Measurements from ENCODE around the gene LTB4R2.

DNA sequence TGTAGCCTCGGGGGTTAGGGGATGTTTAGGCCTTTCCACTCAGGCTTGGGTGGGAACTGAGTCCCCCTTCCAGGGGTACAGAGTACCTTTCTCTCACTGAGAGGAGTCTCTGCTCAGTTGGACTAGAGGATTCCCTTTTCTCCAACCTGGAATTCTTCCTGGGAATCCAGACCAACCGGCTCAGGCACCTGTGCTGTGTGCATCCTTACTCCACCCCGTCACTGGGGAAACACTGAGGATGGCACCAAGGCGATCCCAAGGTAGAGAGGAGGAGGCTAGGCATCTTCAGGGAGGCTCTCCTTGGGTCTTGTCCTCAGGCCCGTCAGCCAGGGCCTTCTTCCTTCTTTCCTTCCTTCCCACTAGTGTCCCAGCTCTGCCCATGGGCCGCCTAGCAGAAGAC is 46.1 kb upstream of the LTB4R2 start:
- TF ChIP-seq, protein P1, sequence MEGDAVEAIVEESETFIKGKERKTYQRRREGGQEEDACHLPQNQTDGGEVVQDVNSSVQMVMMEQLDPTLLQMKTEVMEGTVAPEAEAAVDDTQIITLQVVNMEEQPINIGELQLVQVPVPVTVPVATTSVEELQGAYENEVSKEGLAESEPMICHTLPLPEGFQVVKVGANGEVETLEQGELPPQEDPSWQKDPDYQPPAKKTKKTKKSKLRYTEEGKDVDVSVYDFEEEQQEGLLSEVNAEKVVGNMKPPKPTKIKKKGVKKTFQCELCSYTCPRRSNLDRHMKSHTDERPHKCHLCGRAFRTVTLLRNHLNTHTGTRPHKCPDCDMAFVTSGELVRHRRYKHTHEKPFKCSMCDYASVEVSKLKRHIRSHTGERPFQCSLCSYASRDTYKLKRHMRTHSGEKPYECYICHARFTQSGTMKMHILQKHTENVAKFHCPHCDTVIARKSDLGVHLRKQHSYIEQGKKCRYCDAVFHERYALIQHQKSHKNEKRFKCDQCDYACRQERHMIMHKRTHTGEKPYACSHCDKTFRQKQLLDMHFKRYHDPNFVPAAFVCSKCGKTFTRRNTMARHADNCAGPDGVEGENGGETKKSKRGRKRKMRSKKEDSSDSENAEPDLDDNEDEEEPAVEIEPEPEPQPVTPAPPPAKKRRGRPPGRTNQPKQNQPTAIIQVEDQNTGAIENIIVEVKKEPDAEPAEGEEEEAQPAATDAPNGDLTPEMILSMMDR (IDR thresholded peaks at IDR 0.05), result no peak
- TF ChIP-seq POLR2A (IDR thresholded peaks at IDR 0.05) (no peak), POLR2AphosphoS5 (IDR thresholded peaks at IDR 0.05) (no peak), EP300 (IDR thresholded peaks at IDR 0.05) (no peak)

Measured in gastroesophageal sphincter (tissue), 3 donors.